Muscle of leg (tissue), 11 donors: ENCODE data around the gene EOMES. TPM values are rescaled to one million over a fixed set of nuclear protein-coding genes. Genes with fewer than 3 reads are reported as not detected.

Experiments
- DNase-seq: peaks from one replicate; pipeline ENCODE4 v3.0.0; 2013
- H3K27ac ChIP-seq: one replicate; pipeline ENCODE4 v1.5.1; 2013; ENCODE audit warnings: mild to moderate bottlenecking, low read length, control low read depth
- H3K27me3 ChIP-seq: one replicate; pipeline ENCODE4 v1.6.1; 2013; ENCODE audit warnings: low read length; ENCODE audit not compliant: control insufficient read depth, insufficient read depth
- H3K36me3 ChIP-seq: one replicate; pipeline ENCODE4 v1.6.1; 2013; ENCODE audit warnings: low read length; ENCODE audit not compliant: control insufficient read depth, insufficient read depth
- H3K4me1 ChIP-seq: one replicate; pipeline ENCODE4 v1.6.1; 2013; ENCODE audit warnings: low read length; ENCODE audit not compliant: control insufficient read depth, insufficient read depth
- H3K4me3 ChIP-seq: one replicate; pipeline ENCODE4 v1.5.1; 2013; ENCODE audit warnings: low read length, control low read depth
- H3K9me3 ChIP-seq: replicated peaks from 2 replicates; pipeline ENCODE4 v1.6.1; 2013; ENCODE audit warnings: low read depth, low read length; ENCODE audit not compliant: control insufficient read depth
- WGBS: methylation state at CpG from one replicate; pipeline ENCODE4 v1.1.5; 2013; ENCODE audit warnings: missing lambda C conversion rate; ENCODE audit not compliant: insufficient coverage; 5-methylcytosine and 5-hydroxymethylcytosine counted together
- polyA plus RNA-seq, 8 donors: library from polyadenylated mRNA; unstranded; fragments of 120-200 nt; gene quantifications; one replicate each; pipeline versions ENCODE4 v1.2.1 to v1.2.3, GENCODE V29; 2013; ENCODE audit warnings: inconsistent platforms in 1 of 8, low replicate concordance in 1 of 8; ENCODE audit not compliant: insufficient read length in 8 of 8, insufficient read depth in 1 of 8
- total RNA-seq: library from RNA; stranded (reverse); fragments of 120-200 nt; gene quantifications from one replicate; pipeline ENCODE4 v1.2.4, GENCODE V29; 2013

The EOMES gene
- total and polyA plus RNA-seq, 9 donors, result 0.06 to 0.37 (median 0.18) TPM

DNA sequence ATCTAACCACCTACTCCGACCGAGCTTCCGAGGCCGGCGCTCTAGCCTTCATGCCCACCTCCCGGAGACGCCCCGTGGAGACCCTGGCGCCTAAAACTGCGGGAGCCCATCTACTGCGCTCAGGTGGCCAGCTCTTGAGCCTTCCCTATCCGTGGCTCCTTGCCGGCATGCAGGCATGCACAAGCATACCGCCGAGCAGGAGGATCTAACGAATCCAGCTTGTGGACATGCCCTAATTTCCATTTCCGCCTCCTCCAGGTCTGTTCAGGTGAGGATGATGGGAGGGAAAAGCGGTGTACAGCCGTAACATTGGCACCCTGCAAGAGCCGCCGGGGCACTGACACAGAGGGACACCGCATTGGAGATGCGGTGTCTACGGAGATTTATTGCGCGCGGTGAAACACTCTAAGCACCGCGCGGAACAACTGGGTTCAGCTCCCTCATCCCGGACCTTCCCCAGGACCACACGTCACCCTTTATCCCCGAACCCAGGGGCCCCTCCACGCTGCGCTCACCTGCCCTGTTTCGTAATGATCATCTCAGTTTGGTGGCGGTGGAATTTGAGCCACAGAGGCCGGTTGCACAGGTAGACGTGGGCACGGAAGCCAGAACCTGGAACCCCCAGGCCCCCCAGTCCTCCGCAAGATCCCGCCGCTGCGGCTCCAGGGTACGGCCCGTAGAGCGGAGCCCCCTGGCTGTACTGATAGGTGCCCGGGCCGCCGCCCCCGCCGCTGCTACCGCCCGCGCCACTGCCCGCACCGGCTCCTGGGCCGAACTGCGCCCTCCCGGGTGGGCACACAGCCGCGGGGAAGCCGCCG lies 1.0 kb downstream of the EOMES start:
- WGBS, result under 1% methylated on average over 61 of the region's 64 CpGs
- H3K4me3 ChIP-seq, result peak overlapping the region; percentile 19
- H3K4me1 ChIP-seq, result peaks cover 34% of the 10 kb centered on the region
- no peaks in the 10 kb centered on the region for H3K36me3 ChIP-seq
- H3K27me3 ChIP-seq, result peaks cover 87% of the 10 kb centered on the region
- no peaks in the 10 kb centered on the region for H3K9me3 ChIP-seq
- no peak overlapping the region for H3K27ac ChIP-seq
- no peak for DNase-seq

DNA sequence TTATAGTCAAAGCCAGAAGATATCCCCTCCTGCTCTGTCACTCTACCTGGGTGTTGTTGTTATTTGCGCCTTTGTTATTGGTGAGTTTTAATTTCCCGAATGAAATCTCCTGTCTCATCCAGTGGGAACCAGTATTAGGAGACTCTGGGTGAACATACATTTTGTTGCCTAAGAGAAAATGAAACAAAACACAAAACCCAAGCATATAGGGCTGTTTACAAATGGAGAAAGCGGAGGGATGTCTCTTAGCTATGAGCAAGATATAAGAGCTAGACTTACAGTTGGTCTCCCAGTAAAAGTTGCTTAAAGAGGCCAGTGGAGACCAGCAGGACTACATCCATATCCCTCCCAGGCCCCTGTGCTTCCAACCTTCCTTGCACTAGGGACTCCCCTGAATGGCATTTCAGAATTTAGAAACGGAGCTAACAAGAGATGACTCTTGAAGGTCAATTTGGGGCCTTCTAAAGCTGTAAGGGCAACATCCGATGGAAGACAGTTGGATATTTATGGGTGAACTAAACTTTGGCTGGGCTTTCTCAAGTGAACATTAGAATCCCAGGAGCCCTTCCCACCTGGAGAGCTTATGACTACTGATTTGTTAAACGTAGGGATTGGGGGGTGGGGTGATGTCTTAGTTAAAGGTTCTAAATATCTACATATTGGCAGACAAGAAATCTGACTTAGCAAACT lies 2.7 kb downstream of the EOMES start:
- H3K4me3 ChIP-seq, result no peak overlapping the region
- peaks cover 41% of the 10 kb centered on the region for H3K4me1 ChIP-seq
- H3K27me3 ChIP-seq, result peaks cover 87% of the 10 kb centered on the region
- no peak for DNase-seq
- WGBS, result 33% methylated on average over 2 of the region's 6 CpGs
- no peak overlapping the region for H3K27ac ChIP-seq
- H3K9me3 ChIP-seq, result no peaks in the 10 kb centered on the region
- no peaks in the 10 kb centered on the region for H3K36me3 ChIP-seq

- Histone ChIP-seq H3K4me3 (no peak overlapping the region), H3K4me1 (peaks cover 45% of the 10 kb centered on the region), H3K27me3 (peaks cover 87% of the 10 kb centered on the region), H3K27ac (no peak overlapping the region), H3K36me3 (no peaks in the 10 kb centered on the region), H3K9me3 (no peaks in the 10 kb centered on the region)
- 63% methylated on average over 1 of the region's 5 CpGs for WGBS
- no peak for DNase-seq
These were observed 3.7 kb downstream of the EOMES start for GRCh38 chr3:27718459-27718858.

- 69% methylated on average over 5 of the region's 16 CpGs for whole genome bisulfite sequencing
- no peak for DNase-seq
- no peak overlapping the region for H3K27ac ChIP-seq
- no peaks in the 10 kb centered on the region for H3K9me3 ChIP-seq
- H3K36me3 ChIP-seq, result no peaks in the 10 kb centered on the region
- H3K27me3 ChIP-seq, result peaks cover 87% of the 10 kb centered on the region
- no peak overlapping the region for H3K4me3 ChIP-seq
- peaks cover 43% of the 10 kb centered on the region for H3K4me1 ChIP-seq
These were observed 4.8 kb downstream of the EOMES start for GRCh38 chr3:27717200-27717852.

DNA sequence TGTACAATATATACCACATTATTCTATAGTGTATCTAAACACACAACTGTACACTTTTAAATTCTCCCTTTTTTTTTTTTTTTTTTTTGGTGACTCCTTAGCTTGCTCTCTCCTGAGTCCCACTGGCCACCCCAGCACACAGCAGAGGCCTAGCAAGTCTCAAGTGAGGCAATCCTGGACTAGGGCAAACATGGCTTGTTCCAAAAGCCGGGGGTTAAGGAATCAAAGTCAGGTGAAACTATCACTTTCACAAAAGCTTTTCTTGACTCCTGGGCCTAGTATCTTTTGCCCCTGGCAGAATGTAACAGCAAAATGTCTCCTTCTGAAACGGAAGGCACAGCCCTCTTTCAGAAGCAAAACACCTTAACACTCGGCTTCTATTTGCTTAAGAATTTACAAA lies 5.8 kb downstream of the EOMES start:
- peaks cover 86% of the 10 kb centered on the region for H3K27me3 ChIP-seq
- H3K4me1 ChIP-seq, result peaks cover 38% of the 10 kb centered on the region
- no peaks in the 10 kb centered on the region for H3K36me3 ChIP-seq
- no peak for DNase-seq
- WGBS, result no CpG with 5 or more reads among the region's 3 CpGs
- no peaks in the 10 kb centered on the region for H3K9me3 ChIP-seq
- no peak overlapping the region for H3K4me3 ChIP-seq
- H3K27ac ChIP-seq, result no peak overlapping the region

DNA sequence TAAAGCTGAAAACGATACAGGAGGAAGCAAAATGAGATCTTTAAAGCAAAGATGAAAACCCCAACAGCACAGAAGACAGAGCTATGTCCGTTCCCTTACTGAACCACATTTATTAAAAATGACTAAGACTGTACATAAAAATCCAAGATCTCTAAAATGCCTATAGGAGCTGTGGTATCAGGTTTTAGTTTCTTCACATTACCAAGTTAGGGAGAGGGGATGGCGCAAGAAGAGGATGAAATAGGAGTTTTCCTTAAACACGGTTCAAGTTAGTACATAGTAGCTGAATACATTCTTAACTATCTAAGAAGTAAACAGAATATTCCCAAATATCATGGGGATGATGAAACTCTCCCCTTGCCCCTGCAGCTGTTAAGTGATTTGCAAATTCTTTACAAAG lies 6.3 kb downstream of the EOMES start:
- no peak for DNase-seq
- no peak overlapping the region for H3K4me3 ChIP-seq
- H3K36me3 ChIP-seq, result no peaks in the 10 kb centered on the region
- H3K27ac ChIP-seq, result no peak overlapping the region
- peaks cover 82% of the 10 kb centered on the region for H3K27me3 ChIP-seq
- peaks cover 33% of the 10 kb centered on the region for H3K4me1 ChIP-seq
- WGBS, result no CpG with 5 or more reads among the region's 4 CpGs
- no peaks in the 10 kb centered on the region for H3K9me3 ChIP-seq

DNA sequence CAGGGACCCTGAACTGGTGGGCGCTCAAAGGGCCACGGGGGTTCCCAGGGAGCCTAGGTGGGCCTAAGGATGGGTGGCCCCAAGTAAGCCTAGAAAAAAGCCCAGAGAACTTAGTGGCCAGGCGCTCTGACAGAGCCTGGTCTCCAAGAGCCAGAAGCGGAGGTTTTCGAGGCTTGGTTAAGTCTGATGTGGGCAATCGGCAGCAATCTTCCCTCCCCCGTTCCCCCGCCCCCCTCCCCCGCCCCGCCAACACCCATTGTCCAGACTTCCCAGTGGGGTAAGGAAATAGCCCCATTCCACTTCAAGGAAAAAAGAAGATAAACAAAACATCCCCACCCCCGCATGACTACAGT lies 6.7 kb downstream of the EOMES start:
- peaks cover 77% of the 10 kb centered on the region for H3K27me3 ChIP-seq
- no peak overlapping the region for H3K27ac ChIP-seq
- H3K9me3 ChIP-seq, result no peaks in the 10 kb centered on the region
- peaks cover 30% of the 10 kb centered on the region for H3K4me1 ChIP-seq
- WGBS, result 0% methylated on average over 2 of the region's 11 CpGs
- H3K36me3 ChIP-seq, result no peaks in the 10 kb centered on the region
- DNase-seq, result no peak
- no peak overlapping the region for H3K4me3 ChIP-seq

GRCh38 chr3:27714692-27715453 lies 7.2 kb downstream of the EOMES start:
- Histone ChIP-seq H3K4me3 (no peak overlapping the region), H3K27ac (no peak overlapping the region), H3K9me3 (no peaks in the 10 kb centered on the region), H3K4me1 (peaks cover 30% of the 10 kb centered on the region), H3K27me3 (peaks cover 72% of the 10 kb centered on the region), H3K36me3 (no peaks in the 10 kb centered on the region)
- 2% methylated on average over 44 of the region's 52 CpGs for WGBS
- no peak for DNase-seq

GRCh38 chr3:27714146-27714526 lies 8.0 kb downstream of the EOMES start:
- Histone ChIP-seq H3K27me3 (peaks cover 67% of the 10 kb centered on the region), H3K4me3 (no peak overlapping the region), H3K36me3 (no peaks in the 10 kb centered on the region), H3K9me3 (no peaks in the 10 kb centered on the region), H3K27ac (no peak overlapping the region), H3K4me1 (peaks cover 30% of the 10 kb centered on the region)
- no peak for DNase-seq
- WGBS, result 0% methylated on average over 2 of the region's 11 CpGs
